ENCODE results near the gene NECTIN3.

NECTIN3 gene

DNA sequence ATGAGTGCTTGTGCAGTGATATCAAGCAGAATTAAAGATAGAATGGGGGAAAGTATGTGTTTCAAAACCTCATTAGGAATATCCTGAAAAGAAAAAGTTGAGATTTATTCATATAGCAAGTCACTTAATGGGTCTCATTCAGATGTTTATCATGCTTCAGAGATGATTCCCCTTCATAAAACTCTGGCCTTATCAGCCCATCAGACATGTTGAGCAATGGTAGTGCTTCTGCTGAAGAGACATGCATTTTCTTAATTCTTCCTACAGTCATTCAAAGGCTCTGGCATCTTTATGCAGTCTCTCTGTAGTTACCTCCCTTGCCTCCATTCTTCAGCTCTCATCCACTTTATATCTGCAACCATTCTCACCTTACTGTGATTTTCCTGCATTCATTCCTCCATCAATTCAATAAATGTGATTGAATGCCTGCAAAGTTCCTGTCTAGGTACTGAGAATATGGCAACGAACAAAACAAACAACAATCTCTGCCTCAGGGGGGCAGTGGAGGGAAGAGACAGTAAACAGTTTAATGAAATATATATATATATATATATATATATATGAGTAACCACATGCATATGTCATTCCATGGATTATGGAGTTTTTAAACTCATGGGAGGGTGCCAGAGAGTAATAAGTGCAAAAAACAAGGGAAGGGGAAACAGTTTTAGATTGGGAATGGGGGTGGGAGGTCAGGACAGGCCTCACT, 138.5 kb downstream of the NECTIN3 start:
- no peak for DNase-seq

DNA sequence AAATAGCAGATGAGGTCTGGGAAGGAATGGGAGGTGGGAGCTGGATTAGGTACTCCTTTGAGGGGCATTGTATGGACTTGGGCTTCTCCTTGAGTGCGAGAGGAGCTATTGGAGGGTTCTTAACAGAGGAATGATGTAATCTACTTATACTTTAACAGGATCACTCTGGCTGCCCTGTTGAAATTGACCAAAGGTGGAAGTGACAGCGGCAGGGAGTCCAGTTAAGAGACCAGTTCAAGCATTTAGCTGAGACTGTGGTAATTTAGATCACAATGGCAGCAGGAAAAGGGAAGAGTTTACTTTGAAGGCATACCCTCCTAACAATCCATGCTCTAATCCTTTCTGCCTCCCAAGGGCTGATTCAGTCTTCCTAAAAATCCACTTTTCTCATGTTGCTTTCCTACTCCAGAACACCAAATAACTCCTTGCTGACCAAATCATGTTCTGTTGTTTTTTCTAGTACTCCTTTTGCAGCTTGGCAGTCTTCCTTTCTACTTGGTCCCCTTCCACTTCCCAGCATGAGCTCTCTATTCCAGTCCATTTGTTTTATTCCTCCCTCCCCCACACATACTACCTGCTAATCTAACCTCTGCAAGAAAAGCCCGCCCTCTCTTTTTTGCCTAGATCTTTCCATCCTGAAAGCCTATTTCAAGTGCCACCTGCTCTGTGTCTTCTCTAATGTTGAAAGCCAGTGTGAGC, 139.4 kb downstream of the NECTIN3 start:
- no peak for DNase-seq

DNA sequence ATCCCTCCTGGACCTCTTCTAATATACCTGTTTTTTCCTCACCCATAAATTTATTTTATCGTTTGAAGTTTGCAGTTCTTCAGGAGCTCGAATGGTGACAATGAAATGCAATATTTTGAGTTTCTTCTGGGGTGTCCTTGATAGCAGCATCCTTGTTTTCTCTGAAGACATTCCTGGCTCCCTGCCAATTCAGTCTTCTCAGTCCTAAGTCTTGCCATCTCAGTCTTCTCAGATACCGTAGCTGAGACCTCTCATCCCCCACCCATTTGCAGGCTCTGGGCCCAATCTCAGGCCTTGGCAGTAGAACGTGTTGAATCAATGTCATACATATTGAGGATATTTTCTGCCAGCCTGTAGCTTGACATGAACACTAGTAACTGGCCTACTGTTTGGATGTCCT, 140.9 kb downstream of the NECTIN3 start:
- DNase-seq = no peak

DNA sequence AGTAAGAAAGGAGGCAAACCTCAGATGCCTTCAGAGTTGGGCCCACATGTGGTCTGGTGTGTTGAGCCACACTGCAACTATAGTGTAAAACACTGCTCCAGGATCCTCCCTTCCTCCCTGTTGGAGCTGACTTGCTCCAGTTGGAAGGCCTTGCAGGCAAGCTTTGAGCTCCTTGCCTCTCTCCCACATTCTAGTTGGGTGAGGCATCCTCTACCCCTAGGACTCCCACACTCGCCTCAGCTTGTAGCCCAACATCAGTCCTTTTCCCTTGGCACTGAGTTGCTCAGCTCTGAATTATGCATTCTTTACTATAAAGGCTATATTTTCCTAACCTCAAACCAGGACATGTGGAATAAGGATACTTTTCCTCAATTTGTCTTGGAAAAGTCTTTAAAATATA, 143.9 kb downstream of the NECTIN3 start:
- DNase-seq = no peak

DNA sequence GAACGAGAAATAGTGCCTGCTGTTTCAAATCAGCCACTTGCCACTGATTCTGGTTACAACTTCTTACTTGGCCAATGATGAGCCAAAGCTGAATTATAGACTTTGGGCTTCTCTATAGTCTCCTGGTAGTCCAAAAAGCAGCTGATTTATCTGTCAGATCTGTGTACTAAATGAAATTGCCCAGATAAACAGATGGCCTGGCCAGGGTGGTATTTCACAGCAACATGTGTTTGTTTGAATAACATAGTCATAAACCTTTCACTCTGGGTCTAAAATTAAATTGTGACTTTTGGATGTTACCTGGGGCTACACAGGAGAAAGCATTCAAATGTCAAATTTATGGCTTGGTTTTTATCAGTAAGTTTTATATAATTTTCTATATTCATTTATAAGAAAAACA, 147.0 kb downstream of the NECTIN3 start:
- no peak for DNase-seq

DNA sequence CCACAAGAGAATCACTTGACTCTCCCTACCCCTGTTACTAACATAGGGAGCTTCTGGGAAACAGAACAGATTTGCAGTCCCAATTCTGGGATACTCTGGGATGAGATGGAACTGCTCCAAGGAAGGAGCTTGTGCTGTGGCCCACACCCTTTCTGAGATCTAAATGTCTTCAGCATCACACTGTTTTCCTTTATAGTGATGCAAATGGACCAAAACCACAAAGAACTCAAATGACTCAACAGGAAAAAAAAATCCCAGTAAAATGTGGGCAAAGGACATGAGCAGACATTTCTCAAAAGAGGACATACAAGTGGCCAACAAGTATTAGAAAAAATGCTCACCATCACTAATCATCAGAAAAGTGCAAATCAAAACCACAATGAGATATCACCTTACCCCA, 155.6 kb downstream of the NECTIN3 start:
- no peak for DNase-seq

DNA sequence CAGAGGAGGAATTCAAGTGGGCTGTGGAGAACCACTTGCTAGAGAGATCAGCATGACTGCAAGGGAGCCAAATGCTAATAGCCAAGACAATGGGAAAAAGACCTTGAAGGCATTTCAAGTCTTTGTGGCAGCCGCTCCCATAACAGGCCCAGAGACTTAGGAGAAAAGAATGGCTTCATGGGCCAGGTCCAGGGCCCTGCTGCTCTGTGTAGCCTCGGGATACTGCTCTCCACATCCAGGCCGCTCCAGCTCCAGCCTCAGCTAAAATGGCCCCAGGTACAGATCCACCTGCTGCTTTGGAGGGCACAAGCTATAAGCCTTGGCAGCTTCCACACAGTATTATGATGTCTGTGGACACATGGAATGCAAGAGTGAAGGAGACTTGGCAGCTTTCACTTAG, 157.7 kb downstream of the NECTIN3 start:
- no peak for DNase-seq

DNA sequence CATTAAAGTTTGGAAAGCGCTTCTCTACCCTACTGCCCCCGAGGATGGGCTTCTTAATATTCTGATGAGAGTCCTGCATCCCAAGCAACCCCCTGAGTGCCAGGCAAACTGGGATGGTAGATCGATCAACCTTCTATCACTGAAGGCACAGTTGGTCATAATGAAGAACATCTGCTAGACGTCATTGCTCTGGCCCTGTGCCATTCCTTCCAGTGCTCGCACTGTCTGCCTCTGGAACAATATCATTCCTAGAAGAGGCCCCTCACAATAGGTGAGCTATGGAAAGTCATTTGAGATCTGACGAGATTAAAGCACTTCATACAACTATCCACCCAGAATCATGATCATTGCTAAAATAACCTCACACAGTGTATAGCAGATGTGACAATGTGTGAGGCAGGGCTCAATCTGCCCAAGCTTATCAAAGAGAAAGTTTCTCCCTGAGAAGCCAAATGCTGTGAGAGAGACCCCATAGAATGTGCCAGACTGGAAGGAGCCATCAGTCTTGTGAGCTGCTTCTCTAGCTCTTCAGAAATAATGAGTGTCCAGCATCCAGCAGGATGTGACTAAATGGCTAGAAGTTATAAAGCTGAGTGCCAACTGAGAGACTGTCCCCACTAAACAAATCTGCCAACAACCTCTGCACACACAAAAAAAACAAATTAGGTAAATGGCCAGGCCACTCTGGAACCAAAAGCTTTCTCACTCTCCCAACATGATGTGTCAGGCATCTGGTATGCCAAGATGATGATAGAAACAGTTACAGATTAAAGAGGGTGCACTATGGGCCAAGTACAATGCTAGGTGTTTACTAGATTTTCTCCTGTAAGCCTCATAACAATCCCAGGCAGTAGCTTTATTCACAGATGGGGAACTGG, 165.5 kb downstream of the NECTIN3 start:
- DNase-seq = no peak

DNA sequence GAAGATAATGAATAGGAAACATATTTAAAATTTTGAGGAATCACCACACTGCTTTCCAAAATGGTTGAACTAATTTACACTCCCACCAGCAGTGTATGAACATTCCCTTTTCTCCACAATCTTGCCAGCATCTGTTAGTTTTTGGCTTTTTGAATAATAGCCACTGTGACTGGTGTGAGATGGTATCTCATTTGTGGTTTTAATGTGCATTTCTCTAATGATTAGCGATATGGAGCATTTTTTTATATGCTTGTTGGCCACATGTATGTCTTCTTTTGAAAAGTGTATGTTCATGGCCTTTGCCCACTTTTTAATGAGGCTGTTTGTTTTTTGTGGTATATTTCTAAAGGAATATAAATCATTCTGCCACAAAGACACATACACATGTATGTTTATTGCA, 166.3 kb downstream of the NECTIN3 start:
- no peak for DNase-seq

DNA sequence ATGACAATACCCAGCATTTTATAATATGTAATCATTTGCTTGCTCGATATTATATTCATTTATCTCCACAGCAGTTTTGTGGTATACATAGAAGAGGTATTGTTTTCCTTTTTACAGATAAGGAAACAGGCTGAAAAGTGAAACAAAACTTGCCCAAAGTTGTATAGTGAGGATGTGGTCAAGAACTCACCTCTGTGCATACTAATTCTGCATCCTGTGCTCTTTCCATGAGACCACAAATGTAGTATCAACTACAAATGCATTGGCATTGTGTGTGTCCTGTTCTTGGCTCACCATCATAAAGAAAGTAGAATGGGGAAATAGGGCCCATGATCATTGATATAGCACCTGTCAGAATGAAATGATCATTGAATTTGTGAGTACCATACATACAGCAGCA, 167.3 kb downstream of the NECTIN3 start:
- no peak for DNase-seq

DNA sequence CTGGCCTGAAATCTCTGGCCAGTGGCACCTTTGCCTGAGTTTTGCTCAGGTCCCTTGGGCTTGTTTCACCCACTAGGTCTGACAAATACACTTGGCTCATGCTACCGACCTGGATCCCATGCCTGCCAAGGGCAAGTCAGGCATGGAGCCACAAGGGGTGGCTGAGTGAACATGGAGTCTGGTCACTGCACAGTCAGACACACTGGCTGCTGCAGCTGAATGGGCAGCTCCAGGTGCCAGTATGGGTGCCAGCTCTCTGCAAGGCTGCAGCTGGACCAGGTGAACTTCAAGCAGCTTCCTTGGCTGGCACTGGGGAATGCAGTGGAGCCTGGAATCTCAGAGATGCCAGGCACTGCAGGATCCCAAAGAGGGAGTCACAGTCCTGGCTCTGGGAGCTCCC, 170.3 kb downstream of the NECTIN3 start:
- DNase-seq = no peak

Data from activated CD4-positive, alpha-beta T cell treated with anti-CD3 and anti-CD28 coated beads, Interleukin-2, amount 50 U/mL, for 48 hours (primary cell).